Thymus (tissue), 14 donors: ENCODE measurements around the gene PALB2. TPM values are rescaled to one million over a fixed set of nuclear protein-coding genes. Genes with fewer than 3 reads are reported as not detected.
A peak's percentile ranks its signal among the peaks of the same experiment; 100 is the strongest.

Experiments used
- DNase-seq, 9 donors: peaks; one replicate each; pipeline ENCODE4 v3.0.0-alpha.2; 2013; ENCODE audit warnings: low spot score in 9 of 9, low read depth in 6 of 9, missing footprints in 1 of 9
- H3K27ac ChIP-seq, 2 donors: one replicate each; pipeline ENCODE4 v1.5.1; 2013; ENCODE audit warnings: control low read depth in 1 of 2, low read depth in 1 of 2, low read length in 1 of 2, mild to moderate bottlenecking in 1 of 2, moderate library complexity in 1 of 2
- H3K27me3 ChIP-seq, 2 donors: one replicate each; pipeline ENCODE4 v1.5.1; 2013; ENCODE audit warnings: low read length in 1 of 2; ENCODE audit not compliant: control insufficient read depth in 2 of 2, insufficient read depth in 1 of 2
- H3K36me3 ChIP-seq, 2 donors: one replicate each; pipeline ENCODE4 v1.5.1; 2013; ENCODE audit warnings: low read length in 1 of 2, mild to moderate bottlenecking in 1 of 2, moderate library complexity in 1 of 2; ENCODE audit not compliant: control insufficient read depth in 2 of 2, insufficient read depth in 2 of 2
- H3K4me1 ChIP-seq, 2 donors: one replicate each; pipeline ENCODE4 v1.5.1; 2013; ENCODE audit warnings: low read length in 2 of 2; ENCODE audit not compliant: control insufficient read depth in 2 of 2, insufficient read depth in 2 of 2
- H3K4me3 ChIP-seq, 2 donors: one replicate each; pipeline ENCODE4 v1.5.1; 2013; ENCODE audit warnings: low read length in 2 of 2, control low read depth in 1 of 2, mild to moderate bottlenecking in 1 of 2
- H3K9me3 ChIP-seq, 2 donors: one replicate each; pipeline ENCODE4 v1.5.1; 2013; ENCODE audit warnings: low read length in 1 of 2, mild to moderate bottlenecking in 1 of 2; ENCODE audit not compliant: control insufficient read depth in 2 of 2, insufficient read depth in 1 of 2
- WGBS: extraction: QIAGEN DNeasy Blood & Tissue Kit; methylation state at CpG from one replicate; pipeline ENCODE4 v1.1.7; 2013; 5-methylcytosine and 5-hydroxymethylcytosine counted together
- long read RNA-seq, 10 donors: transcript quantifications; one replicate each; lab custom pipeline, GENCODE V29; 2026
- polyA plus RNA-seq: library from polyadenylated mRNA; stranded (reverse); fragments of 200-250 nt; gene quantifications from one replicate; pipeline ENCODE4 v1.2.3, GENCODE V29; 2013
- total RNA-seq: library from RNA; stranded (reverse); fragments of 120-200 nt; gene quantifications from one replicate; pipeline ENCODE4 v1.2.4, GENCODE V29; 2013
- donor health status: healthy.

PALB2 gene
- total RNA-seq, result 10.0 TPM
- 14.3 TPM for polyA plus RNA-seq
- long read RNA-seq, donor 1, result 0 reads
- long read RNA-seq, donor 2, result 0 reads
- long read RNA-seq, donor 3, partial matches to known transcripts, result 0 of 1 reads
- long read RNA-seq, donor 3, other reads (novel, unspliced or antisense), result 0 of 1 reads
- long read RNA-seq, donor 4, partial matches to known transcripts, result 0 of 1 reads
- long read RNA-seq, donor 4, other reads (novel, unspliced or antisense), result 0 of 1 reads
- long read RNA-seq, donor 5, partial matches to known transcripts, result 0 of 2 reads
- long read RNA-seq, donor 5, other reads (novel, unspliced or antisense), result 0 of 2 reads
- long read RNA-seq, donor 6, result 0 reads
- long read RNA-seq, donor 7, full-length matches to known transcripts, result 1 of 1 reads
- long read RNA-seq, donor 7, partial matches to known transcripts, result 0 of 1 reads
- long read RNA-seq, donor 7, other reads (novel, unspliced or antisense), result 0 of 1 reads
- long read RNA-seq, donor 8, result 0 reads
- long read RNA-seq, donor 9, result 0 reads
- long read RNA-seq, donor 10, result 0 reads

DNA sequence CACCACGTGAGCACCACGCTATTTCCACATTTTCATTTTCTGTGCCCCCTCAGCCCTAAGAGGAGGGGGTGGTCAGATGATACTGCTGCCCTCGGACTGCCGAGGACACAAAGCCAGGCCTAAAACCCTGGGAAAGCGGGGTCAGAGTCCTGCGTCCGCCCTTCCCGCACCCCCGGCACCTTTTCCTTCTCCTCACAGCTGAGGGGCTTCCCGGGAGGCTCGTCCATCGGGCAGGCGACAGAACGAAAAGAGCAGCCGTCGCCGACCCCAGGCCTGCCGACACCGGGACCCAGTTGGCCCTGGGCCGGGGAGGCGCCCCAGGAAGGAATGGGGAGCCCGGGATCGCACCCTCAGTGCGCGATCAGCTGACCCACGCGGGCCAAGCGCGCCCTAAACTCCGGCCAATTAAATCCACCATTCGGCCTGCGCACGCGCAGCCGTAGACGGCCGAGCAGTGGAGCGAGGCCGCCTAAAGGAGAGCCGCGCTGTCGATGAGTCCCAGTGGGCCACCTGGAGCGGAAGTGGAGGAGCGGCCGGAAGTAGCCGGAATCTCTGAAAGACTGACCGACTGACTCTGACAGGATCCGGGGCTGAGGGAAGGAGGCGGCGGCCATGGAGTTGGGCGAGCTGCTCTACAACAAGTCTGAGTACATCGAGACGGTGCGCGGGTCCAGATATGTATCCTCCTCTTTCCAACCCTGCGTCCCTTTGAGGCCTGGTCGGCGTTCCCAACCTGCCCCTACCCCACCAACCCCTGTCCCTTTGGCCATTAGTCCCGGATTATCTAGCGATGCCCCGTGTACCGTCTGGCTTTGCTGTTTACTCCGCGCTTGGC lies at the start of gene PALB2, which contains the start of gene DCTN5:
Gene PALB2 (minus strand): TSS at position 380 of the 835 bp plus-strand sequence. CDS start 153 bp downstream, at position 227.
Gene DCTN5 (plus strand): TSS at position 536 of the 835 bp plus-strand sequence. CDS start 77 bp downstream, at position 613.
- Histone ChIP-seq H3K36me3 (peaks cover 3 to 10% of the 10 kb centered on the region in 2 donors), H3K27me3 (no peaks in the 10 kb centered on the region), H3K9me3 (no peaks in the 10 kb centered on the region), H3K4me1 (peaks cover 13 to 16% of the 10 kb centered on the region in 2 donors), H3K27ac (peak within 1 kb of the TSS; percentile 63 to 84), H3K4me3 (peak within 1 kb of the TSS; percentile 65 to 94)
- under 1% methylated on average over 64 of the region's 64 CpGs for WGBS
- DNase-seq, result peak; percentile 63 to 89 (median 72)

DNA sequence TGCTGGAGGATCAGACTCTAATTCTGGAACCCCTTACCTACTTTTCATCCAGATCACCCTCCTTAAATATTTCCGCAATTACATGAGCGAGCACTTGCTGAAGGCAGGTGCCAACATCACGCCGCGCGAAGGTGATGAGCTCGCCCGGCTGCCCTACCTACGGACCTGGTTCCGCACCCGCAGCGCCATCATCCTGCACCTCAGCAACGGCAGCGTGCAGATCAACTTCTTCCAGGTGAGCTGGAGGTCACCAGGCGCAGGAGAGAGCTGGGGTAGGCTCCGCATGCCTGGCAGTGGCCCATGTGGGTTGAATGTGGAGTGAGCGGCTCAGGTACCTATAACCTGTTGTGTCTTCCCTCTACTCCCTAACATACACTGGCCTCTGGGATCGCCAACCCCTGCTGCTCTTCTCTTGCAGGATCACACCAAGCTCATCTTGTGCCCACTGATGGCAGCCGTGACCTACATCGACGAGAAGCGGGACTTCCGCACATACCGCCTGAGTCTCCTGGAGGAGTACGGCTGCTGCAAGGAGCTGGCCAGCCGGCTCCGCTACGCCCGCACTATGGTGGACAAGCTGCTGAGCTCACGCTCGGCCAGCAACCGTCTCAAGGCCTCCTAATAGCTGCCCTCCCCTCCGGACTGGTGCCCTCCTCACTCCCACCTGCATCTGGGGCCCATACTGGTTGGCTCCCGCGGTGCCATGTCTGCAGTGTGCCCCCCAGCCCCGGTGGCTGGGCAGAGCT lies 48.5 kb upstream of the PALB2 start:
- Histone ChIP-seq H3K9me3 (no peaks in the 10 kb centered on the region), H3K4me1 (peaks cover 0 to under 1% of the 10 kb centered on the region in 2 donors), H3K27me3 (no peaks in the 10 kb centered on the region), H3K36me3 (peaks cover 56 to 61% of the 10 kb centered on the region in 2 donors), H3K27ac (no peak overlapping the region), H3K4me3 (no peak overlapping the region)
- no peak for DNase-seq
- 98% methylated on average over 36 of the region's 36 CpGs for WGBS

DNA sequence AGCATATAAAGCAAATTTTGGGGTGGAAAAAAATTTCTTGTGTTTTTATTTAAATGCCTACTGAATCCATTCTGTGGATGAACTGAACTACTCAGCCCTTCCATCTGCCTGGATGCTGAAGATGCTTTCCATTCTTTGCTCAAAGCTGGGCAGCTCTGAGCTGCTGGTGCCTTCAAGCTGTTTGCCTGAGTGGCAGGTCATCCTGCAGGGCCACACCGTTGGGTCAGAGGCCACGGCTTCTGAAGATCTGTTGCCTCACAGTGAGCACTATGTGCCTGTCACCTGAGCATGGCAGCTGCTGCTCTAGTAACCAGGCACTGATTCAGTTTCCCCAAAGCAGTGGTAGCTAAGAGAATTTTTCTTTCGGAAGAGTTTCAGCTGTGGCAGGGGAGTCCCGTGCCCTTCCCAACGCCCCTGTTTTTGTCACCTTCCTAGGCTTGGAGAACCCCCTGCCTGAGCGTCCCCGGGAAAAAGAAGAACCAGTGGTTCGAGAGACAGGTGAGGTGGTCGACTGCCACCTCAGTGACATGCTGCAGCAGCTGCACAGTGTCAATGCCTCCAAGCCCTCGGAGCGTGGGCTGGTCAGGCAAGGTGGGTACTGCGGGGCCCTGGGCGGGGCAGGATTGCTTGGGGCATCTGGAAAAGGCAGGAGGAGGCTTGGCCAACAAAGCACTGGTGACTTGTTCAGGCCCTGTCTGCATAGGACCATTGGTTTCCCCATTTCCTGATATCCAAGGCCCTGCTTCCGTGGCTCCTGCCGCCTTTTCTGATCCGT lies 46.1 kb upstream of the PALB2 start:
- DNase-seq, result no peak
- no peaks in the 10 kb centered on the region for H3K9me3 ChIP-seq
- no peaks in the 10 kb centered on the region for H3K27me3 ChIP-seq
- no peak overlapping the region for H3K27ac ChIP-seq
- no peak overlapping the region for H3K4me3 ChIP-seq
- peaks cover 0 to 3% of the 10 kb centered on the region in 2 donors for H3K4me1 ChIP-seq
- 98% methylated on average over 16 of the region's 16 CpGs for WGBS
- peaks cover 72 to 78% of the 10 kb centered on the region in 2 donors for H3K36me3 ChIP-seq

DNA sequence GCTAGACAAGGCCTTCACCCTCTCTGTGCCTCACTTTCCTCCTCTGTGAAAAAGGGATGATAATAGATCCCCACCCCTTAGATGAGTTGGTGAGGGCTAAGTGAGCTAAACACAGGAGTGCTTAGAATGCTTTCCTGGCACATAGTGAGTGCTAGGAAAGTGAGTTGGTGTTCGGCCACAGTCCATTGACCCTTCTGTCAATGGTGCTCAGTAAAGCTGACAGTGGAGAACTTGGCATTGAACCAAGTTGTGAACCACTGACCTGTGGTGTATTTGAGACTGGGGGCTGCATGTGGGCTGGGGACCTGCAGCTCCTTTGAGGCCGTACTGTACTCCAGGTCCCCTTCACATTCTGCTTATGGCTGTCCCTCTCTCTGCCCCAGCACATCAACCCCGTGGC lies 42.4 kb upstream of the PALB2 start:
- no peaks in the 10 kb centered on the region for H3K9me3 ChIP-seq
- no peak overlapping the region for H3K4me3 ChIP-seq
- H3K27ac ChIP-seq, result no peak overlapping the region
- peaks cover 16 to 29% of the 10 kb centered on the region in 2 donors for H3K4me1 ChIP-seq
- no peaks in the 10 kb centered on the region for H3K27me3 ChIP-seq
- peaks cover 52 to 68% of the 10 kb centered on the region in 2 donors for H3K36me3 ChIP-seq
- no peak for DNase-seq
- 96% methylated on average over 3 of the region's 3 CpGs for WGBS

DNA sequence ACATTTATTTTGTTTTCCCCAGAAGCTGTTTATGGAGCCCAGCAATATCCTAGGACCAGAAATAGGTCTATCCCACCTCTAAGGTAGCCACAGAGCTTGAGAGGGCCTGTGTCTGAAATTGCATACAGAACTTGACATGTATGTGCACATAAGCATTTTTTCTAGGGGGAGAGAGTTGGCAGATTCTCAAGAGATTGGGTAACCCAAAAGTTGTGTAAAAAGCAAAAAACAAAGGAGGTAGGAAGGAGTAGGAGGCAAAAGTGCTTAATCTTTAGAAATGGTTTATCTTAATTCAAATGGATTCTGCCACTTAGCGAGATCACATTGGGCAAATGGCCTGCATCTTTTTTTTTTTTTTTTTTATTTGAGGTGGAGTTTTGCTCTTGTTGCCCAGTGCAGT lies 41.1 kb upstream of the PALB2 start:
- H3K4me3 ChIP-seq, result no peak overlapping the region
- H3K4me1 ChIP-seq, result peaks cover 21 to 33% of the 10 kb centered on the region in 2 donors
- H3K36me3 ChIP-seq, result peaks cover 39 to 55% of the 10 kb centered on the region in 2 donors
- no peak for DNase-seq
- no peak overlapping the region for H3K27ac ChIP-seq
- WGBS, result 97% methylated on average over 1 of the region's 1 CpG
- H3K27me3 ChIP-seq, result no peaks in the 10 kb centered on the region
- no peaks in the 10 kb centered on the region for H3K9me3 ChIP-seq

DNA sequence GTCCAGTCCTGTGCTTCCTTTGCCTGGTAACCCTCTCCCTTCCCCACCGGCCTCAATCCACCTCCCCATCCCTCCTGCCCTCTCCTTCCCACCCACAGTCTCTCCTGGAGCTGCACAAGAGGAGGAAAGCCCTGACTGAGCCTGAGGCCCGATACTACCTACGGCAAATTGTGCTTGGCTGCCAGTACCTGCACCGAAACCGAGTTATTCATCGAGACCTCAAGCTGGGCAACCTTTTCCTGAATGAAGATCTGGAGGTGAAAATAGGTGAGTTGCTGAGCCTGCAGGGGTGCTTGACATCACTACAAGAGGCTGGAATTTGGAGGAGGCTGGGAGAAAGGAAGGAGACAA lies 38.9 kb upstream of the PALB2 start:
- Histone ChIP-seq H3K4me1 (peaks cover 21 to 33% of the 10 kb centered on the region in 2 donors), H3K4me3 (peak overlapping the region; percentile 75 to 80), H3K27me3 (no peaks in the 10 kb centered on the region), H3K27ac (peak overlapping the region in 1 of 2 donors; percentile 47), H3K36me3 (peaks cover 31 to 36% of the 10 kb centered on the region in 2 donors), H3K9me3 (no peaks in the 10 kb centered on the region)
- WGBS, result 77% methylated on average over 6 of the region's 6 CpGs
- DNase-seq, result no peak

DNA sequence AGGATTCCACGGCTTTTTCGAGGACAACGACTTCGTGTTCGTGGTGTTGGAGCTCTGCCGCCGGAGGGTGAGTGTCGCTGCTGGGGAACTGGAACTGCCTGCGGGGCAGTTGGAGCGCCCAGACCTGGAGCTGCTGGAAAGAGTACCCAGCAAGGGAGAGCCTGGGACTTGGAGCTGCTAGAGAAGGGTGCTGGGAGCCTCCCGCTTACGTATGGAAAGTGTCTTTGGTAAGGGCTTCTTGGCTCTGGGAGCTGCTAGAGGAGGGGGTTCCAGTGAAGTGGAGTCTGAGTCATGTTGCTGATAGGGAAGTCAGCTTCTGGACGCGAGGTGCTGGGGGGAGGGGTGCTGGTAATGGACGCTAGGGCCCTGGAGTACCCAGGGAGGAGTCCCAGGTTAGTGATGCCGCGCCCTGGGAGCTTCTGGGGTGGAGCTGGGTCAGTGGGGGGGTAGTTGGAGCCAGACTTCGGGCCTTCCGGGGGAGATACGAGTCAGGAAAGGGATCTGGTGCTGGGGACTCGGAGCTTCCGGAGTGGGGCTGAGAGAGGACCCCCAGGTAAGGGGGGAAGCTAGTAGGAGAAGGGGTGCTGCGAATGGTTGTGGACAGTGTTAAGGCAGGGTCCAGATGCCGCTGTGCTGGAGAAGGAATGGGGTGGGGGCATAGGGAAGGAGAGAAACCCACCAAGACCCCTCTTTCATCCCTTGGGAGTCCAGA lies 38.3 kb upstream of the PALB2 start:
- H3K36me3 ChIP-seq, result peaks cover 31 to 34% of the 10 kb centered on the region in 2 donors
- DNase-seq, result peak in 2 of 9 donors; percentile 23 to 30
- peak overlapping the region in 1 of 2 donors; percentile 68 for H3K27ac ChIP-seq
- peaks cover 21 to 33% of the 10 kb centered on the region in 2 donors for H3K4me1 ChIP-seq
- WGBS, result 16% methylated on average over 24 of the region's 24 CpGs
- H3K27me3 ChIP-seq, result no peaks in the 10 kb centered on the region
- H3K9me3 ChIP-seq, result no peaks in the 10 kb centered on the region
- H3K4me3 ChIP-seq, result peak overlapping the region; percentile 75 to 80
